ENCODE data around the gene SFXN5. TPM values are rescaled to one million over a fixed set of nuclear protein-coding genes. Genes with fewer than 3 reads are reported as not detected.
"Not testable (repeated sequence)": the region's sequence is repeated elsewhere in the genome, so short reads cannot be mapped to it uniquely, and the experiment has no call there.

The SFXN5 gene
- total RNA-seq, 1 experiment from 2014 or later = 13.3 TPM

- DNase-seq (ENCODE audit: low read depth in 1 of 2, low spot score in 2 of 2) = no peak
- H3K27ac ChIP-seq = no peak overlapping the region
- no peak overlapping the region for H3K4me3 ChIP-seq
- H3K36me3 ChIP-seq = peaks cover 5% of the 10 kb centered on the region
- H3K4me1 ChIP-seq (replicated peaks) = peaks cover 41% of the 10 kb centered on the region
- no peaks in the 10 kb centered on the region for H3K27me3 ChIP-seq (replicated peaks)
- H3K9me3 ChIP-seq (replicated peaks) = no peaks in the 10 kb centered on the region
These were observed 35.9 kb upstream of the SFXN5 start for GRCh38 chr2:73107211-73107926.

DNA sequence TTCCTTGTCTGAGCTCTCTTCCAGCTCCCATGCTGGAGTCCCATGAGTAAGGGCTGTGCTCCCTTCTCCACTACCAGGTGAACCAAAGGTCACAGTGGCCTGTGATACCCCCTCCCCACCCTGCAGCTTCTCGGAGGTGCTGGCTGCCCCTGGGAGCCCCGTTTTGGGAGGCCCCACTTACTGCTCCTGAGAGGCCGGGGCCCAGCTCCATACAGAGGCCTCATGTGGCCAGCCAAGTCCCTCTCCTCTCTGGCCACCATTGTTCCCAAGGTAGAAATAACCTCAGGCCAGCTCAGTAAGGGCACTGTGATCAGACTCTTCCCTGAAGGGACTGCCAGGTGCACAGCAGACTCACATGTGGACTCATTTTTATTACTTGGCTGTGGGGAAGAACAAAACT is 35.3 kb upstream of the SFXN5 start:
- no peaks in the 10 kb centered on the region for H3K9me3 ChIP-seq (replicated peaks)
- peaks cover 41% of the 10 kb centered on the region for H3K4me1 ChIP-seq (replicated peaks)
- no peak overlapping the region for H3K4me3 ChIP-seq
- no peaks in the 10 kb centered on the region for H3K27me3 ChIP-seq (replicated peaks)
- no peak for DNase-seq (ENCODE audit: low read depth in 1 of 2, low spot score in 2 of 2)
- 0 out of 2 replicates have a peak, but pooled peaks cover 4% of the 10 kb centered on the region for H3K36me3 ChIP-seq
- H3K27ac ChIP-seq = no peak overlapping the region

GRCh38 chr2:73105511-73105971 is 34.0 kb upstream of the SFXN5 start:
- no peak overlapping the region for H3K4me3 ChIP-seq
- H3K36me3 ChIP-seq = peaks cover 11% of the 10 kb centered on the region
- H3K27me3 ChIP-seq (replicated peaks) = no peaks in the 10 kb centered on the region
- DNase-seq (ENCODE audit: low read depth in 1 of 2, low spot score in 2 of 2) = no peak
- H3K27ac ChIP-seq = no peak overlapping the region
- no peaks in the 10 kb centered on the region for H3K9me3 ChIP-seq (replicated peaks)
- H3K4me1 ChIP-seq (replicated peaks) = peaks cover 35% of the 10 kb centered on the region

- Histone ChIP-seq H3K9me3 (replicated peaks) (no peaks in the 10 kb centered on the region), H3K27me3 (replicated peaks) (no peaks in the 10 kb centered on the region), H3K27ac (no peak overlapping the region), H3K4me1 (replicated peaks) (peaks cover 35% of the 10 kb centered on the region), H3K36me3 (peaks cover 12% of the 10 kb centered on the region), H3K4me3 (no peak overlapping the region)
- no peak for DNase-seq (ENCODE audit: low read depth in 1 of 2, low spot score in 2 of 2)
These were observed 33.4 kb upstream of the SFXN5 start for GRCh38 chr2:73104933-73105332.

- peaks cover 34% of the 10 kb centered on the region for H3K4me1 ChIP-seq (replicated peaks)
- H3K27me3 ChIP-seq (replicated peaks) = no peaks in the 10 kb centered on the region
- no peak overlapping the region for H3K4me3 ChIP-seq
- H3K36me3 ChIP-seq = peaks cover 14% of the 10 kb centered on the region
- no peaks in the 10 kb centered on the region for H3K9me3 ChIP-seq (replicated peaks)
- no peak for DNase-seq (ENCODE audit: low read depth in 1 of 2, low spot score in 2 of 2)
- H3K27ac ChIP-seq = no peak overlapping the region
These were observed 31.6 kb upstream of the SFXN5 start for GRCh38 chr2:73103018-73103542.

DNA sequence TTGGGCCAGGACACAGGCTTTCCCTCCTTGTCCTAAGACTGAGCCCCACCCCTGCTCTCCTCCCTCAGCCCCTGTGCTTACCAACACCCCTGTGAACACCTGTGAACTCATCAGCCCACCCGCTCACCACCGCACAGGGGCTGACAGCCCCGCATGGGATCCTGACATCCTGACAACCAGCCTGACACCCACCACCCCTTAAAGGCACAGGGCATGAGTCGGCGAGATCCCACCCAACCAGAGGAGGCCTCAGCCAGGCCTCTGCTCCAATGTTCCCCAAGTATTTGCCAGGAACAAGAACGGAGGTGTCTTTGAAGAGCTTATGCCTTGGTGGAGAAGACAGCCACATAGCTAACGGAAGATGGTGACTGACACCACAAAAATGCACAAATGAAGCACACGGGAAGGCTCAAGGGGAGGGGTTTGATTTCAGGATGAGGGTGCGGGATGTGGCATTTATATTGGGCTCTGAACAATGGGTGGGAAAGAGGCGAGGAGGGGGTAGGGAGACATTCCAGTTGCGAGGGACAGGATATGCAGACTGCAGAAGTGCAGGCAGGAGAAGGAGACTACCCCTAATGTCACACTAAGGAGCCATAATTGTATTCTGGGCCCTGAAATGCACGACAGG is 30.2 kb upstream of the SFXN5 start:
- Histone ChIP-seq H3K4me1 (replicated peaks) (peaks cover 26% of the 10 kb centered on the region), H3K4me3 (no peak overlapping the region), H3K27ac (peak overlapping the region; percentile 66), H3K9me3 (replicated peaks) (no peaks in the 10 kb centered on the region), H3K36me3 (peaks cover 14% of the 10 kb centered on the region), H3K27me3 (replicated peaks) (no peaks in the 10 kb centered on the region)
- peak; percentile 58 to 64 for DNase-seq (ENCODE audit: low read depth in 1 of 2, low spot score in 2 of 2)

DNA sequence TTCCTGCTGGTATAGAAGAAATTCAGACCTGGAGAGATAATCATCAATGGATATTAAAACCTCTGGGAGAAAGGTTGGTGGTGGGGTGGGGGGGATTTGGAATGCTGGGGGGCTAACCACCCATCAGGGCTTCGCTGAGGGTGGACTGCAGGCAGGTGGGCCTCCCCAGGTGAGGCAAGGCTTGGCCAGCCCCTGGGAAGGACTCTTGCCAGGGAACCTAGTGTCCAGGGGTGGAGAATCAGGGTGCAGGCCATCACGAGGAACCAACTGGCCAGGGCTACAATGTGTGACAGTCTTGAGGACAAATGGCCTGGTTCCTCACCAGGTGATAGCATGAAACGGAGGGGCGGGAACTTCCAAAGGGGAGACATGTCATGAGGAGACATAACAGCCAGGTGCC is 29.4 kb upstream of the SFXN5 start:
- no peaks in the 10 kb centered on the region for H3K9me3 ChIP-seq (replicated peaks)
- no peak overlapping the region for H3K27ac ChIP-seq
- peaks cover 14% of the 10 kb centered on the region for H3K36me3 ChIP-seq
- H3K27me3 ChIP-seq (replicated peaks) = no peaks in the 10 kb centered on the region
- DNase-seq (ENCODE audit: low read depth in 1 of 2, low spot score in 2 of 2) = no peak
- H3K4me3 ChIP-seq = no peak overlapping the region
- H3K4me1 ChIP-seq (replicated peaks) = peaks cover 26% of the 10 kb centered on the region

GRCh38 chr2:73099486-73099885 is 28.0 kb upstream of the SFXN5 start:
- no peaks in the 10 kb centered on the region for H3K9me3 ChIP-seq (replicated peaks)
- H3K4me3 ChIP-seq = no peak overlapping the region
- H3K27ac ChIP-seq = no peak overlapping the region
- no peaks in the 10 kb centered on the region for H3K27me3 ChIP-seq (replicated peaks)
- peaks cover 14% of the 10 kb centered on the region for H3K36me3 ChIP-seq
- DNase-seq (ENCODE audit: low read depth in 1 of 2, low spot score in 2 of 2) = no peak
- H3K4me1 ChIP-seq (replicated peaks) = peaks cover 21% of the 10 kb centered on the region

- Histone ChIP-seq H3K36me3 (0 out of 2 replicates have a peak, but pooled peaks cover 3% of the 10 kb centered on the region), H3K9me3 (replicated peaks) (no peaks in the 10 kb centered on the region), H3K27me3 (replicated peaks) (no peaks in the 10 kb centered on the region), H3K4me3 (no peak overlapping the region), H3K4me1 (replicated peaks) (peaks cover 4% of the 10 kb centered on the region; the same call in 1 of the 2 replicates), H3K27ac (no peak overlapping the region)
- no peak for DNase-seq (ENCODE audit: low read depth in 1 of 2, low spot score in 2 of 2)
These were observed 24.4 kb upstream of the SFXN5 start for GRCh38 chr2:73095910-73096309.

DNA sequence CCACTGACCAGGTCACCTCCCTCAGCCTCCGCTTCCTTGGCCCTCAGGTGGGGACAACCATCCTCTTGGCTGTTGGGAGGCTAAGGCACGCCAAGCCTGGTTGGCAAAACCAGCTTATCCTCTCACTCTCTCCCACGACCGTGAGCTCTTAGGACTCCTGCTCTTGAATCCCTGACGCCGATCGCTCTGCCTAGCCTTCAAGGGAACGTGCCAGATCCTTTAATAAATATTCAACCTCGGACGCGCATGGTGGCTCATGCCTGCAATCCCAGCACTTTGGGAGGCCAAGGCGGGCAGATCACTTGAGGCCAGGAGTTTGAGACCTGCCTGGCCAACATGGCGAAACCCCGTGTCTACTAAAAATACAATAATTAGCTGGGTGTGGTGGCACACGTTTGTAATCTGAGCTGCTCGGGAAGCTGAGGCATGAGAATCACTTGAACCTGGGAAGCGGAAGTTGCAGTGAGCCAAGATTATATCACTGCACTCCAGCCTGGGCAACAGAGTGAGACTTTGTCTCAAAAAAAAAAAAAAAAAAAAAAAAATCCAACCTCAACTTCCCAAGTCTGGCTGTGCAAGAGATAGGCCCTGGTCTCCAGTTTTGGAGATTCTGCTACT is 22.2 kb upstream of the SFXN5 start:
- H3K4me1 ChIP-seq (replicated peaks) = peaks cover 25% of the 10 kb centered on the region
- not testable (repeated sequence) for DNase-seq (ENCODE audit: low read depth in 1 of 2, low spot score in 2 of 2)

GRCh38 chr2:73092146-73092783 is 20.8 kb upstream of the SFXN5 start:
- Histone ChIP-seq H3K27ac (no peak overlapping the region), H3K36me3 (peaks cover 19% of the 10 kb centered on the region), H3K4me1 (replicated peaks) (peaks cover 29% of the 10 kb centered on the region), H3K27me3 (replicated peaks) (no peaks in the 10 kb centered on the region), H3K9me3 (replicated peaks) (no peaks in the 10 kb centered on the region), H3K4me3 (no peak overlapping the region)
- no peak for DNase-seq (ENCODE audit: low read depth in 1 of 2, low spot score in 2 of 2)

More for the DNA sequence above, 22.2 kb upstream of the SFXN5 start:
- not testable (repeated sequence) for H3K4me3 ChIP-seq; H3K9me3 ChIP-seq (replicated peaks); H3K36me3 ChIP-seq; H3K27ac ChIP-seq; H3K27me3 ChIP-seq (replicated peaks)

GRCh38 chr2:73091696-73092095 is 20.2 kb upstream of the SFXN5 start:
- H3K4me3 ChIP-seq = no peak overlapping the region
- no peaks in the 10 kb centered on the region for H3K27me3 ChIP-seq (replicated peaks)
- H3K27ac ChIP-seq = no peak overlapping the region

GRCh38 chr2:73091164-73091563 is 19.7 kb upstream of the SFXN5 start:
- Histone ChIP-seq H3K27ac (no peak overlapping the region), H3K27me3 (replicated peaks) (no peaks in the 10 kb centered on the region), H3K36me3 (peaks cover 26% of the 10 kb centered on the region), H3K4me1 (replicated peaks) (peaks cover 29% of the 10 kb centered on the region), H3K9me3 (replicated peaks) (no peaks in the 10 kb centered on the region), H3K4me3 (no peak overlapping the region)
- DNase-seq (ENCODE audit: low read depth in 1 of 2, low spot score in 2 of 2) = no peak

More at GRCh38 chr2:73091696-73092095, 20.2 kb upstream of the SFXN5 start:
- H3K9me3 ChIP-seq (replicated peaks) = no peaks in the 10 kb centered on the region
- peaks cover 29% of the 10 kb centered on the region for H3K4me1 ChIP-seq (replicated peaks)
- DNase-seq (ENCODE audit: low read depth in 1 of 2, low spot score in 2 of 2) = no peak
- H3K36me3 ChIP-seq = peaks cover 25% of the 10 kb centered on the region
